ES-I3 (cell line): ENCODE measurements around the gene VSTM4.

Experiments used
- H3K36me3 ChIP-seq: 2 replicates; pipeline ENCODE4 v1.6.1; 2013; ENCODE audit warnings: mild to moderate bottlenecking, low read length, control low read depth, moderate library complexity; ENCODE audit not compliant: insufficient read depth
- H3K4me1 ChIP-seq: 2 replicates; pipeline ENCODE4 v1.6.1; 2013; ENCODE audit warnings: mild to moderate bottlenecking, control low read depth, low read length; ENCODE audit not compliant: insufficient read depth
- H3K9ac ChIP-seq: 2 replicates; pipeline ENCODE4 v1.6.1; 2013; ENCODE audit warnings: low read depth, mild to moderate bottlenecking, low read length, moderate library complexity
- H3K9me3 ChIP-seq: 2 replicates; pipeline ENCODE4 v1.6.1; 2013; ENCODE audit warnings: mild to moderate bottlenecking, low read length, moderate library complexity; ENCODE audit not compliant: control insufficient read depth, insufficient read depth

The VSTM4 gene

GRCh38 chr10:49068672-49069217, 46.6 kb downstream of the VSTM4 start:
- no peaks in the 10 kb centered on the region for H3K4me1 ChIP-seq
- H3K9ac ChIP-seq = no peak overlapping the region
- no peaks in the 10 kb centered on the region for H3K36me3 ChIP-seq
- H3K9me3 ChIP-seq = no peaks in the 10 kb centered on the region

DNA sequence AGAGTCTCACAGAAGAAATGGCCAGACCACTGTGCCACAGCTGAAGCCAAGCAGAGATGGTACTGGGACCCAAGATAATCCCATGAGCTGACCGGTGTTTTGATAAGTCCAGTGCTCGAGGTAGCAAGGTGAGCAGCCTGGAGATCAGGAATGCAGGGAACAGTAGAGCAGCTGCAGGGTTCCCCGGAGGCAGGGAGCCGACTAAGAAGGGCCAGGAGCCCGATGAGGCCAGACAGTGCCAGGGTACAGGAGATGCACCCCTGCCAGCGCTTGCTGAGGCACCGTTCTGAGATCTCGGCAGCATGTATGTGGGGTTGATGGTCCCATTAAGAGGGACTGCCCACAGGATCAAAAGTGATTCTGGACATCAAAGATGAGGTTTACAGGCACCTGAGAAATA, 47.1 kb downstream of the VSTM4 start:
- Histone ChIP-seq H3K9me3 (no peaks in the 10 kb centered on the region), H3K9ac (no peak overlapping the region), H3K4me1 (no peaks in the 10 kb centered on the region), H3K36me3 (no peaks in the 10 kb centered on the region)

- H3K9me3 ChIP-seq = peaks cover 5% of the 10 kb centered on the region; the same call in 1 of the 2 replicates
- H3K9ac ChIP-seq = no peak overlapping the region
- no peaks in the 10 kb centered on the region for H3K36me3 ChIP-seq
- no peaks in the 10 kb centered on the region for H3K4me1 ChIP-seq
Measured at GRCh38 chr10:49066944-49067730, 48.2 kb downstream of the VSTM4 start.

- Histone ChIP-seq H3K4me1 (no peaks in the 10 kb centered on the region), H3K9ac (no peak overlapping the region), H3K36me3 (no peaks in the 10 kb centered on the region), H3K9me3 (peaks cover 5% of the 10 kb centered on the region; the same call in 1 of the 2 replicates)
Measured at GRCh38 chr10:49062229-49062628, 53.1 kb downstream of the VSTM4 start.

DNA sequence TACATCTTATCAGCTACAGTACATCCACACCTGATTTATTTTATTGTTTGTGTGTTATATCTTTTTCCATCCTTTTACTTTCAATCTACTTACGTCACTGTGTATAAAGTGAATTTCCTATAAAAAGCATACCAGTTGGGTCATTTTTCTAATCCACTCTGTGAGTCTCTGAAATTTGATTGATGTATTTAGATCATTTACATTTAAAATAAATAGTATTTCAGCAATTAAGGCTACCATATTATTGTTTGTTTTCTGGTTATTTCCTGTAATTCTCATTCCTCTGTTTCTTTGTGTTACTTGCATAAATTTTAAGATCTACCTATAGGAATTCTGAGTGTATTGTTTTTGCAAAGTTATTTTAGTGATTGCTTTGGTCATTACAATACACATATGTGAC, 53.7 kb downstream of the VSTM4 start:
- no peaks in the 10 kb centered on the region for H3K36me3 ChIP-seq
- H3K4me1 ChIP-seq = no peaks in the 10 kb centered on the region
- H3K9ac ChIP-seq = no peak overlapping the region
- peaks cover 5% of the 10 kb centered on the region; the same call in 1 of the 2 replicates for H3K9me3 ChIP-seq

- Histone ChIP-seq H3K4me1 (no peaks in the 10 kb centered on the region), H3K36me3 (no peaks in the 10 kb centered on the region), H3K9ac (no peak overlapping the region), H3K9me3 (peaks cover 5% of the 10 kb centered on the region; the same call in 1 of the 2 replicates)
Measured at GRCh38 chr10:49058463-49059255, 56.7 kb downstream of the VSTM4 start.

DNA sequence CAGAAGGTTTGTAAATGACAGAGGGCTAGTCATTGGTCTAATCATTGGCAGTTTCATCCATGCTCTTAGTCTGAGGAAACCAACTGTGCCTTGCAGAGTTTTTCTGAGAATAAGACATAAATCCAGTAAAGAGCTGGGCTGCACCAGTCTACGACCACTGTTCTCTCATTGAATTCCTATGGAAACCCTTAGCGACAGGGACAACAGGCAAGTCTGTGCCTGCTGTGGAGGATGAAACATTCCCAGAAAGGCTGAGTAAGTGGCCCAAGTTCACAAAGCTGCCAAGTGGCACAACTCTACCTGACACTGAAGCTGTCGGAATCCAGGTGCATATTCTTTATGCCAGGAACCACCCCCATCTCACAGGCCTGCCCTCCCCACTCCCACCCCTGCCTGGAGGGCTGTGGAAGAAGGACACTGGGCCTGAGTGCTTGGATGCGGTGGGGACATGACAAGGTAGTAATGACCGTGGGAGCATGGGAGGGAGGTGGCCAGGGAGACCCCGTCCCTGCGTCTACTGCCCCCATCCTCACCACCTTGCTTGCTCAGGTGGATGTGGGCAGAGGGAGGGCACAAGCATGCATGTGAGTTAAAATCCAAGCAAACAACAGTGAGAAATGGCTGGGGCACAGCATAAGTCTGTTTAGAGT, 58.0 kb downstream of the VSTM4 start:
- peaks cover 1% of the 10 kb centered on the region; the same call in 1 of the 2 replicates for H3K9me3 ChIP-seq
- no peak overlapping the region for H3K9ac ChIP-seq
- no peaks in the 10 kb centered on the region for H3K36me3 ChIP-seq
- H3K4me1 ChIP-seq = no peaks in the 10 kb centered on the region

GRCh38 chr10:49056356-49056755, 59.0 kb downstream of the VSTM4 start:
- no peaks in the 10 kb centered on the region for H3K4me1 ChIP-seq
- H3K9me3 ChIP-seq = no peaks in the 10 kb centered on the region
- H3K9ac ChIP-seq = no peak overlapping the region
- no peaks in the 10 kb centered on the region for H3K36me3 ChIP-seq

GRCh38 chr10:49055221-49055849, 60.0 kb downstream of the VSTM4 start:
- Histone ChIP-seq H3K9ac (no peak overlapping the region), H3K9me3 (no peaks in the 10 kb centered on the region), H3K4me1 (no peaks in the 10 kb centered on the region), H3K36me3 (no peaks in the 10 kb centered on the region)

GRCh38 chr10:49054753-49055152, 60.6 kb downstream of the VSTM4 start:
- Histone ChIP-seq H3K9me3 (no peaks in the 10 kb centered on the region), H3K36me3 (no peaks in the 10 kb centered on the region), H3K9ac (no peak overlapping the region), H3K4me1 (no peaks in the 10 kb centered on the region)

DNA sequence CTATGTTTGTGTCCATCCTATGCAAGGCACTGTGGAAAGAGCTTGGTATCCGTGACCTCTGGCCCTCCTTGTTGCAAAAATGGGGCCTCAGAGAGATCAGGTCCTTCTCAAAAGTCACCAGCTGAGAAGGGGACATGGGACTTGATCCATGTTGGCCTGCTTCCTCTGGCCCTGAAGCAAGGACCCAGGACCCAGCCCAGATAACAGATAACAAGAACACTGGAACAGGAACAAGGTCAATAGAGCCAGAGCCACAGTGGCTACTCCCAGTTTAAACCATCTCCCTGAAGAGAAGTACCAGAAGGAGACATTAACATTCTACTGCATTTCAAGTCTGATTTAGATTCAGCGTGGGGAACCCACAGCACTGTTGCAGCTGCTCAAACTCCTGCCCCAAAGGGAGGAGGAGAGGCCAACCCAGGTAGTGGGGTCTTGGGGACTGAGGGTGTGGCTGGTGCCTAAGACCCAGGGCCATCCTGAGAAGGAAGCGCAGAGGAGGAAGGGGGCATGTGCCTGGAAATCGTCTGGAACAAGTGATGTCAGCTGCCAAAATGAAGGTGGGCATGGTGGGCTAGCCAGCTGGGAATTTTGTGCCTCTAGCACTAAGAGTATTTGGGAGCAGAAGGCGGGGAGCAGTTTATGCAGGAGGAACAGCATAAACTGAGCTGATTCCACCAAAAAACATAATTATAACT, 61.2 kb downstream of the VSTM4 start:
- Histone ChIP-seq H3K9me3 (no peaks in the 10 kb centered on the region), H3K4me1 (peaks cover 4% of the 10 kb centered on the region; the same call in 1 of the 2 replicates), H3K36me3 (no peaks in the 10 kb centered on the region), H3K9ac (no peak overlapping the region)

GRCh38 chr10:49053053-49053997, 62.0 kb downstream of the VSTM4 start:
- H3K4me1 ChIP-seq = peaks cover 4% of the 10 kb centered on the region; the same call in 1 of the 2 replicates
- H3K9me3 ChIP-seq = no peaks in the 10 kb centered on the region
- no peaks in the 10 kb centered on the region for H3K36me3 ChIP-seq
- no peak overlapping the region for H3K9ac ChIP-seq

DNA sequence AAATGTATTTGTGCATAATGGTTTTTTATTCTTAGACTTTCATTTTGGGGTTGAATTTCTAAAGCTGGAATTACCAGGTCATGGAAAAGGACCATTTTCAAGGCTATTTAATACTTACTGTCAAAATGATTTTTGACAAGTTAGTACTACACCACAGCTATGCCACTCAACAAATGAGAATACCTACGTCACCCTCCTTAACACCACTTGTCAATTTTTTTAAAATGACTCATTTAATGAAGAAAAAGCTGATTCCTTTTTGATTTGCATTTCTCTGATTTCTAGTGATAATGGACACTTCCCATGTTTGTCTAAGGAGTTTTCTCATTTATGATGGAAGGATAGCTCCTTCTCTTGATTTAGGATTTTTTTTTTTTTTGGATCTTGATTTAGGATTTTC, 63.3 kb downstream of the VSTM4 start:
- no peaks in the 10 kb centered on the region for H3K9me3 ChIP-seq
- no peaks in the 10 kb centered on the region for H3K36me3 ChIP-seq
- H3K4me1 ChIP-seq = peaks cover 4% of the 10 kb centered on the region; the same call in 1 of the 2 replicates
- no peak overlapping the region for H3K9ac ChIP-seq
